Measurements from ENCODE around the gene KLK3. TPM values are rescaled to one million over a fixed set of nuclear protein-coding genes. Genes with fewer than 3 reads are reported as not detected.
"Not testable (repeated sequence)": the region's sequence is repeated elsewhere in the genome, so short reads cannot be mapped to it uniquely, and the experiment has no call there.

KLK3 gene
- polyA plus RNA-seq, 1 donor: not detected

GRCh38 chr19:50870417-50871089, 15.8 kb downstream of the KLK3 start:
- no peak for DNase-seq

- no peak for DNase-seq
These were observed 18.3 kb downstream of the KLK3 start, which contains the start of gene KLK2 for GRCh38 chr19:50873056-50873455. TSS of gene KLK2 (plus strand) at chr19:50873439. CDS start at chr19:50873474, 35 bp downstream.

GRCh38 chr19:50874211-50874610, 19.5 kb downstream of the KLK3 start:
- no peak for DNase-seq

GRCh38 chr19:50875795-50876422, 21.2 kb downstream of the KLK3 start:
- no peak for DNase-seq

- no peak for DNase-seq
These were observed 21.7 kb downstream of the KLK3 start for GRCh38 chr19:50876456-50876855.

- no peak for DNase-seq
These were observed 22.6 kb downstream of the KLK3 start for GRCh38 chr19:50877338-50877737.

GRCh38 chr19:50878851-50879250, 24.1 kb downstream of the KLK3 start:
- DNase-seq: no peak

GRCh38 chr19:50880241-50880640, 25.5 kb downstream of the KLK3 start:
- DNase-seq: no peak

GRCh38 chr19:50882188-50882587, 27.5 kb downstream of the KLK3 start:
- DNase-seq: no peak

- no peak for DNase-seq
These were observed 34.9 kb downstream of the KLK3 start for GRCh38 chr19:50889638-50890037.

- no peak for DNase-seq
These were observed 35.9 kb downstream of the KLK3 start for GRCh38 chr19:50890422-50891252.

- no peak for DNase-seq
These were observed 36.5 kb downstream of the KLK3 start for GRCh38 chr19:50891253-50891625.

- DNase-seq: no peak
These were observed 38.5 kb downstream of the KLK3 start for GRCh38 chr19:50893047-50893736.

GRCh38 chr19:50894478-50895356, 40.0 kb downstream of the KLK3 start:
- no peak for DNase-seq

- DNase-seq: not testable (repeated sequence)
These were observed 41.4 kb downstream of the KLK3 start for GRCh38 chr19:50896089-50896590.

- DNase-seq: no peak
These were observed 42.0 kb downstream of the KLK3 start for GRCh38 chr19:50896591-50897190.

- no peak for DNase-seq
These were observed 42.5 kb downstream of the KLK3 start for GRCh38 chr19:50897191-50897607.

- no peak for DNase-seq
These were observed 42.9 kb downstream of the KLK3 start for GRCh38 chr19:50897612-50898011.

GRCh38 chr19:50898018-50898417, 43.3 kb downstream of the KLK3 start:
- DNase-seq: no peak

GRCh38 chr19:50899569-50899968, 44.9 kb downstream of the KLK3 start:
- no peak for DNase-seq

- DNase-seq: no peak
These were observed 47.9 kb downstream of the KLK3 start for GRCh38 chr19:50902640-50903039.

Measured in hindlimb muscle (tissue), 1 donor.